Activated CD8-positive, alpha-beta memory T cell treated with anti-CD3 and anti-CD28 coated beads, Interleukin-2, amount 50 U/mL, for 24 hours (primary cell): Measurements from ENCODE around the gene RNF169.
"Not testable (repeated sequence)": the region's sequence is repeated elsewhere in the genome, so short reads cannot be mapped to it uniquely, and the experiment has no call there.

ENCODE experiments used
- DNase-seq: peaks from one replicate; pipeline ENCODE4 v3.0.0-alpha.2; 2020; ENCODE audit errors: extremely low read depth

RNF169 gene

GRCh38 chr11:74730571-74731260 lies 17.9 kb upstream of the RNF169 start:
- no peak for DNase-seq

- no peak for DNase-seq
These were observed 17.2 kb upstream of the RNF169 start, which contains the start of gene CHRDL2 for GRCh38 chr11:74731301-74732094. Gene CHRDL2 (minus strand): TSS chr11:74731426. CDS start chr11:74730888, 538 bp downstream.

GRCh38 chr11:74734559-74734925 lies 14.1 kb upstream of the RNF169 start:
- DNase-seq, result no peak

- DNase-seq, result no peak
These were observed 13.2 kb upstream of the RNF169 start for GRCh38 chr11:74735365-74735928.

- no peak for DNase-seq
These were observed 12.6 kb upstream of the RNF169 start for GRCh38 chr11:74736031-74736430.

- DNase-seq, result no peak
These were observed 8.9 kb upstream of the RNF169 start for GRCh38 chr11:74739546-74740270.

- DNase-seq, result no peak
These were observed 6.6 kb upstream of the RNF169 start for GRCh38 chr11:74742070-74742469.

GRCh38 chr11:74743640-74744039 lies 5.0 kb upstream of the RNF169 start:
- no peak for DNase-seq

GRCh38 chr11:74744277-74744676 lies 4.4 kb upstream of the RNF169 start:
- DNase-seq, result no peak

GRCh38 chr11:74746868-74747267 lies 1.8 kb upstream of the RNF169 start:
- DNase-seq, result no peak

GRCh38 chr11:74749127-74749964 lies 697 bp downstream of the RNF169 start:
- DNase-seq, result no peak

- no peak for DNase-seq
These were observed 1.3 kb downstream of the RNF169 start for GRCh38 chr11:74749965-74750296.

- not testable (repeated sequence) for DNase-seq
These were observed 1.9 kb downstream of the RNF169 start for GRCh38 chr11:74750598-74750997.

- DNase-seq, result no peak
These were observed 2.7 kb downstream of the RNF169 start for GRCh38 chr11:74751303-74751702.

- no peak for DNase-seq
These were observed 6.0 kb downstream of the RNF169 start for GRCh38 chr11:74754507-74755252.

- DNase-seq, result no peak
These were observed 6.8 kb downstream of the RNF169 start for GRCh38 chr11:74755395-74755995.

GRCh38 chr11:74756571-74756970 lies 7.9 kb downstream of the RNF169 start:
- no peak for DNase-seq

GRCh38 chr11:74766905-74767304 lies 18.3 kb downstream of the RNF169 start:
- no peak for DNase-seq

- not testable (repeated sequence) for DNase-seq
These were observed 19.6 kb downstream of the RNF169 start for GRCh38 chr11:74768172-74768651.

- DNase-seq, result no peak
These were observed 20.5 kb downstream of the RNF169 start for GRCh38 chr11:74769055-74769707.
